GM18507 (cell line): Measurements from ENCODE around the gene ATP1A1.

ENCODE experiments used
- DNase-seq: peaks from one replicate; pipeline ENCODE4 v3.0.0; 2011; ENCODE audit warnings: low read depth; ENCODE audit not compliant: insufficient read length; ENCODE audit errors: extremely low spot score
- FAIRE-seq: peaks from 2 replicates; lab custom pipeline; 2011; peaks lifted over from hg19 to GRCh38; lab: Jason Lieb, UNC

The ATP1A1 gene

GRCh38 chr1:116408193-116408592 is 35.1 kb downstream of the ATP1A1 start:
- no peak for DNase-seq

GRCh38 chr1:116408803-116409720 is 36.0 kb downstream of the ATP1A1 start:
- DNase-seq (no peak), FAIRE-seq (no peak)

More at GRCh38 chr1:116408193-116408592, 35.1 kb downstream of the ATP1A1 start:
- no peak for FAIRE-seq

GRCh38 chr1:116409751-116410191 is 36.7 kb downstream of the ATP1A1 start:
- no peak for DNase-seq

GRCh38 chr1:116411784-116412479 is 38.9 kb downstream of the ATP1A1 start:
- DNase-seq (no peak), FAIRE-seq (no peak)

More at GRCh38 chr1:116409751-116410191, 36.7 kb downstream of the ATP1A1 start:
- no peak for FAIRE-seq

- DNase-seq (no peak), FAIRE-seq (no peak)
These were observed 39.4 kb downstream of the ATP1A1 start for GRCh38 chr1:116412480-116412798.

- DNase-seq (no peak), FAIRE-seq (no peak)
These were observed 39.9 kb downstream of the ATP1A1 start for GRCh38 chr1:116412898-116413297.

- no peak for FAIRE-seq
- DNase-seq, result no peak
These were observed 40.4 kb downstream of the ATP1A1 start for GRCh38 chr1:116413414-116413813.

GRCh38 chr1:116414364-116414763 is 41.3 kb downstream of the ATP1A1 start:
- FAIRE-seq, result no peak
- DNase-seq, result no peak

- FAIRE-seq (no peak), DNase-seq (no peak)
These were observed 42.2 kb downstream of the ATP1A1 start for GRCh38 chr1:116415200-116415698.

- FAIRE-seq, result no peak
- DNase-seq, result no peak
These were observed 42.9 kb downstream of the ATP1A1 start for GRCh38 chr1:116415699-116416533.

GRCh38 chr1:116416854-116417513 is 43.9 kb downstream of the ATP1A1 start:
- no peak for DNase-seq

GRCh38 chr1:116417678-116418077 is 44.6 kb downstream of the ATP1A1 start:
- no peak for FAIRE-seq

More at GRCh38 chr1:116416854-116417513, 43.9 kb downstream of the ATP1A1 start:
- no peak for FAIRE-seq

GRCh38 chr1:116418091-116418830 is 45.2 kb downstream of the ATP1A1 start:
- DNase-seq, result peak; percentile 82
- FAIRE-seq, result peak; percentile 79

More at GRCh38 chr1:116417678-116418077, 44.6 kb downstream of the ATP1A1 start:
- DNase-seq, result no peak

- FAIRE-seq (no peak), DNase-seq (no peak)
These were observed 47.6 kb downstream of the ATP1A1 start for GRCh38 chr1:116420417-116421200.

- no peak for DNase-seq
- no peak for FAIRE-seq
These were observed 51.4 kb downstream of the ATP1A1 start for GRCh38 chr1:116424438-116424837.

GRCh38 chr1:116424863-116425262 is 51.8 kb downstream of the ATP1A1 start:
- DNase-seq (no peak), FAIRE-seq (no peak)

GRCh38 chr1:116425987-116426386 is 52.9 kb downstream of the ATP1A1 start:
- FAIRE-seq, result no peak
- DNase-seq, result no peak

- FAIRE-seq, result no peak
- no peak for DNase-seq
These were observed 53.4 kb downstream of the ATP1A1 start for GRCh38 chr1:116426401-116426800.
